Esophagus squamous epithelium (tissue), 5 donors: Measurements from ENCODE around the gene ZBTB48. TPM values are rescaled to one million over a fixed set of nuclear protein-coding genes. Genes with fewer than 3 reads are reported as not detected.
"Not testable (repeated sequence)": the region's sequence is repeated elsewhere in the genome, so short reads cannot be mapped to it uniquely, and the experiment has no call there.

Source experiments
- DNase-seq: peaks from one replicate; lab custom pipeline; 2025; lab: John Stamatoyannopoulos, UW
- H3K27ac ChIP-seq, 4 donors: fragments of 200-600 bp; sonication (generic); one replicate each; pipeline ENCODE4 v1.5.1; 2016 to 2019; ENCODE audit warnings: mild to moderate bottlenecking in 1 of 4
- H3K27me3 ChIP-seq, 4 donors: fragments of 200-600 bp; sonication (generic); 1 replicate in 3 of 4; 2 replicates in 1 of 4; pipeline versions ENCODE4 v1.5.1 to v1.6.0; 2017 to 2021; ENCODE audit warnings: antibody characterized with exemption in 1 of 4
- H3K36me3 ChIP-seq, 3 donors: fragments of 200-600 bp; sonication (generic); one replicate each; pipeline ENCODE4 v1.5.1; 2016 to 2019
- H3K4me1 ChIP-seq, 3 donors: fragments of 200-600 bp; sonication (generic); one replicate each; pipeline ENCODE4 v1.5.1; 2017 to 2019
- H3K4me3 ChIP-seq, 4 donors: fragments of 200-600 bp; sonication (generic); 1 replicate in 3 of 4; 2 replicates in 1 of 4; pipeline ENCODE4 v1.5.1; 2016 to 2019; ENCODE audit warnings: mild to moderate bottlenecking in 2 of 4, moderate library complexity in 1 of 4
- H3K9me3 ChIP-seq, 3 donors: fragments of 200-600 bp; sonication (generic); one replicate each; pipeline ENCODE4 v1.5.1; 2016 to 2019
- POLR2A ChIP-seq, 4 donors: fragments of 450-650 bp; IDR thresholded peaks; one replicate each; pipeline ENCODE4 v1.6.1; 2017; ENCODE audit warnings: antibody characterized with exemption in 4 of 4, mild to moderate bottlenecking in 4 of 4, moderate library complexity in 3 of 4
- WGBS, 2 donors: methylation state at CpG; one replicate each; pipeline ENCODE4 v1.1.5; 2018; 5-methylcytosine and 5-hydroxymethylcytosine counted together
- intact Hi-C: fragments of 100-400 bp; cut with DNase I; formaldehyde crosslinking; loops from one replicate; pipeline ENCODE4 v1.15.0; 2022
- total RNA-seq, 4 donors: library from RNA; depleted of rRNA; stranded (reverse); fragments of >200 nt; gene quantifications; one replicate each; pipeline ENCODE4 v1.1.0, GENCODE V29; 2016
- TF ChIP-seq, protein P1 (sequence below), 6 experiments: fragments of 450-650 bp in 4 of 6; fragments of 200-600 bp in 2 of 6; sonication (generic) in 2 of 6; IDR thresholded peaks; one replicate each; pipeline ENCODE4 v1.5.1; 2016 to 2019; ENCODE audit warnings: antibody characterized with exemption in 6 of 6, mild to moderate bottlenecking in 4 of 6, moderate library complexity in 4 of 6
- donor health status: DM: yes; HTN: yes; CAD: no.

Gene ZBTB48
- total RNA-seq, 4 donors from 2014 or later, result 7.2 to 26.0 (median 16.0) TPM

DNA sequence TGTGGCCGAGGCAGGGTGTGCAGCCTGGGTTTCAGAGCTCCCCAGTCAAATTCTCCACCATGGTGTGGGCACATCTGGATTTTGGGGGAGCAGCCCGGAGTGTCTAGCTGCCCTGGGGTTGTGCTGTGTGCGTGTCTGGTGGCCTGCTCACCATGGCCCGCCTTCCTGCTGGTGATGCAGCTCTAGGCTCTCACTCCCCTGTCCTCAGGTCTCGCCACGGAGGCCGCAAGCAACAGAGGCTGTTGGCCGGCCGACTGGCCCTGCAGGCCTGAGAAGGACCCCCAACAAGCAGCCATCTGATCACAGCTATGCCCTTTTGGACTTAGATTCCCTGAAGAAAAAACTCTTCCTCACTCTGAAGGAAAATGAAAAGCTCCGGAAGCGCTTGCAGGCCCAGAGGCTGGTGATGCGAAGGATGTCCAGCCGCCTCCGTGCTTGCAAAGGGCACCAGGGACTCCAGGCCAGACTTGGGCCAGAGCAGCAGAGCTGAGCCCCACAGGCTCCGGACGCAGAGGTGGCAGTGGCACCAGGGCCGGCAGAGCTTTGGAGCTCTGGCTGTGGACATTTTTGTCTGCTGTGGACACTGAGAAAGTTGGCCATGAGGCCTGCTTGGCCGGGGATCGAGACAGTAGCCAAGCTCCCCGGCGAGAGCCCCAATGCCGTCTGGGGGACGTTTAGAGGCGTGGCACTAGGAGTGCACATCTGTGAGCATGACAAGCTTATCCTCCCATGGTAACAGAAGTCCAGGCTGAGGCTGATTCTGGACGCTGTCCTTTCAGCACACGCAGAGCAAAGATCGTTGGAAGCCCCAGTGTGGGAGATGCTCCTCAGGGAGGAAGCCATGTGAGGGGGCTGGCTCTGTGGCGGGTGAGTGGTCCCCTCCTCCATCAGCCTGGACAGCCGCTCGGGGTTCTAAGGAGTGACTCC, 53.1 kb downstream of the ZBTB48 start:
- Histone ChIP-seq H3K36me3 (peaks cover 28 to 100% (median 29%) of the 10 kb centered on the region in 3 donors), H3K9me3 (no peaks in the 10 kb centered on the region), H3K4me3 (no peak overlapping the region), H3K27ac (no peak overlapping the region), H3K4me1 (peaks cover 0 to 19% (median 5%) of the 10 kb centered on the region in 3 donors), H3K27me3 (no peaks in the 10 kb centered on the region)
- 77% methylated on average over 13 of the region's 30 CpGs; no CpG with 5 or more reads in 1 of the 2 donors for WGBS, 2 donors
- no peak for TF ChIP-seq POLR2A (IDR thresholded peaks at IDR 0.05)
- TF ChIP-seq, protein P1, sequence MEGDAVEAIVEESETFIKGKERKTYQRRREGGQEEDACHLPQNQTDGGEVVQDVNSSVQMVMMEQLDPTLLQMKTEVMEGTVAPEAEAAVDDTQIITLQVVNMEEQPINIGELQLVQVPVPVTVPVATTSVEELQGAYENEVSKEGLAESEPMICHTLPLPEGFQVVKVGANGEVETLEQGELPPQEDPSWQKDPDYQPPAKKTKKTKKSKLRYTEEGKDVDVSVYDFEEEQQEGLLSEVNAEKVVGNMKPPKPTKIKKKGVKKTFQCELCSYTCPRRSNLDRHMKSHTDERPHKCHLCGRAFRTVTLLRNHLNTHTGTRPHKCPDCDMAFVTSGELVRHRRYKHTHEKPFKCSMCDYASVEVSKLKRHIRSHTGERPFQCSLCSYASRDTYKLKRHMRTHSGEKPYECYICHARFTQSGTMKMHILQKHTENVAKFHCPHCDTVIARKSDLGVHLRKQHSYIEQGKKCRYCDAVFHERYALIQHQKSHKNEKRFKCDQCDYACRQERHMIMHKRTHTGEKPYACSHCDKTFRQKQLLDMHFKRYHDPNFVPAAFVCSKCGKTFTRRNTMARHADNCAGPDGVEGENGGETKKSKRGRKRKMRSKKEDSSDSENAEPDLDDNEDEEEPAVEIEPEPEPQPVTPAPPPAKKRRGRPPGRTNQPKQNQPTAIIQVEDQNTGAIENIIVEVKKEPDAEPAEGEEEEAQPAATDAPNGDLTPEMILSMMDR (IDR thresholded peaks at IDR 0.05), result no peak
- no peak for DNase-seq
- intact Hi-C loops, result no loop called here

DNA sequence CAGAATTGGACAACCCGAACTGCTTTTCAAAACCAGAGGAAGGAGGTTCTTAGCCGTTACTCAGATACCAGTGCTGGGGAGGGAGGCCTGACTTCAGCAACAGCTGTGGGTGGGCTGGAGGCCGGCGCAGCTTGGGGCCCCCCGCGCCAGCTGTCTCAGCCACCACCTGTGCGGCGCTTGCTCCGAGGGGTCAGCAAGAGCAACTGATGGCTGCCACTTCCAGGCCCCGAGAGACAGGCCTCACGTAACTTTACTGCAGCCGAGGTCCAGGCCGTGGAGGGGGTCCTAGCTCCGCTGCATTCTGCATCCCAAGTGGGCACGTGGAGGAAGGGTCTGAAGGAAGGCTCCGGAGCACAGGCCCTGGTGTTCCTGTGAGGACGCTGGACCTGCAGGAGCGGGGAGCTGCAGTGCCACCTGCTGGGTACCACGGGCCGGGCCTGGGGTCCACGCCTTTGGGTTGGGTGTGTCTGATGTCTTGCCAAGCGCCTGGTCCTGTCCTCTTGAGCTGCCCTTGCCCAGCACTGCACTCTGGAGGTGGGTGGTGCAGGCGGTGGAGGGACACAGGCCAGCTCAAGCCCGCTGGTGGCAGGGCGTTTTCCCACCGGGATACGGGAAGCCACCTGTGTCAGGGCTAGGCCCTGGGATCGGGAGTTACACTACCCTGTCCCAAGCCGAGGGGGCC, 54.7 kb downstream of the ZBTB48 start:
- no peak for DNase-seq
- Histone ChIP-seq H3K9me3 (no peaks in the 10 kb centered on the region), H3K4me3 (no peak overlapping the region), H3K36me3 (peaks cover 27 to 100% (median 30%) of the 10 kb centered on the region in 3 donors), H3K27ac (peak overlapping the region in 2 of 4 donors; percentile 9 to 25), H3K27me3 (no peaks in the 10 kb centered on the region), H3K4me1 (peaks cover 0 to 23% (median 7%) of the 10 kb centered on the region in 3 donors)
- TF ChIP-seq, protein P1 (IDR thresholded peaks at IDR 0.05), result peak in 5 of 6 experiments; percentile 40 to 66 (median 45)
- no peak for TF ChIP-seq POLR2A (IDR thresholded peaks at IDR 0.05)
- intact Hi-C loops, result no loop called here
- 75 to 76% methylated on average over 8 to 21 of the region's 29 CpGs for whole genome bisulfite sequencing, 2 donors

DNA sequence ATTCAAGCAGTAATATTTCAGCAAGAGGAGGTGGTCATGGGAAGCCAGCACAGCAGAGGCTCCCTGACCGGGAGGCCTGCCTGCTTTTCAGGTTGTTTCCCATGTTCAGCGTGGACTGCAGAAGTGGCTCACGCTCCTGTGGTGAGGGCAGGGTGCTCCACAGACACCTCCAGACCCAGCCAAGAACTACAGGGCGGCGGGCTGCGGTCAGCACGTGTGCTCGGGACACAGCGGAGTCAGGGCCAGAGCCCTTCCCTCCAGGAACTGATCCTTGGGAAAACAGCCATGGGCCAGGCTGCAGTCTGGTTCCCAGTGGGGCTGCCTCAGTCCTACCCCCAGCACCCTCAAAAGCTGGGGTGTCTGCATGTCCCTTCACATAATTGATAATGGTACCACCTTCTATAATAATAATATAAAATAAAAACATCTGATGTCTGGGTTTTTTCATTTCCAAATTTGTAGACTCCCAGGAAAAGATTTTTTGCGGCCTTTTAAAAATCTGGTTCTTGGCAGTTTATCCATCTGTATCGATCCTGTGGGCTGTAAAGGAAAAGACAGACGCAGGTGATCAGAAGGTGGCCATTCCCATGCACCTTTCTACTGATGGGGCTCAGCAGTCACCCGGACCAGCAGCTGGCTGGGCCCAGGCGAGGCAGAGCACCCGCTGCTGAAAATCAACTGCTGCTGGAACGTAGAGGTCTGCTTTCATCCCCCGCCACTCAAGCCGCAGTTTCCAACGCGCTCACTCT, 55.5 kb downstream of the ZBTB48 start:
- no peak for TF ChIP-seq POLR2A (IDR thresholded peaks at IDR 0.05)
- TF ChIP-seq, protein P1 (IDR thresholded peaks at IDR 0.05), result no peak
- intact Hi-C loops, result no loop called here
- DNase-seq, result no peak
- WGBS, 2 donors, result 88 to 90% methylated on average over 6 to 19 of the region's 20 CpGs
- H3K27me3 ChIP-seq, result no peaks in the 10 kb centered on the region
- H3K4me3 ChIP-seq, result no peak overlapping the region
- peaks cover 0 to 23% (median 7%) of the 10 kb centered on the region in 3 donors for H3K4me1 ChIP-seq
- H3K36me3 ChIP-seq, result peaks cover 22 to 100% (median 31%) of the 10 kb centered on the region in 3 donors
- H3K9me3 ChIP-seq, result no peaks in the 10 kb centered on the region
- no peak overlapping the region for H3K27ac ChIP-seq

DNA sequence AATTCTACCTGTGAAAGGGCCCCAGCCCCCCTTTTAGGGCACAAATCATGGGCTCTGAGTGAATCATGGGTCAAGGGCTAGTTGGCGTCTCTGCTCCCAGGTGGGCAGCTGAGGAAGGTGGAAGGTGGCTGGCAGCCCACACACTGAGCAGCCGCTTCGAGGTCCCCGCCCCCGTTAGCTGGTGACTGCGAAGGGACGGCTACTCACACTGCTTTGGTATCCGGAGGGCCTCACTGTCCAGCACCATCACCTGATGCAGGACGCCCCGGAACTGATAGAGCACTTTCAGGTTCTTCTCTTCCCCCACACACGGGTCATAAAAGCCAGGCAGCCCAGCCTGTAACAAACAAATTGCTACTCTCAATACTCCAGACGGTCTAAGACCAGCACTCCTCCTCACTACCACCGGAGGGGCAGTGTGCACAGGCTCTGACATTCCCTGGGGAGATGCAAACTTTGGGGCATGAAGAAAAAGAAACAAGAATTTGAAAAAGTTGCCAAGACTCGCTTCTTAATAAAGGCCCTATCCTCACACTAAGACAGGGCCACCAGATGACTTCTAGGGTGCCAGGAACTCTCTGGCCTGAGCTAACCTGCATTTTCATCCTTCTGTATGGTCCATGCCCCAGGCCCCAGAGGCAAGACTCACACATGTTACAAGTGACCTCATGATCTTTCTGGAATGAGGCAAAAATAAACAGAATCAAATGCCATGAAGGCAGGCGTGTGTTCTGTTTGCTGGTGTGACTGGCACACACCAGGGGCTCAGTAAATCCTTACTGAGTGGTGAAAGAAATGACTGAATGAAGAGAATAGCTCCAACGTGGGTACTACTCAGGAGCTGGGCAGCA, 56.3 kb downstream of the ZBTB48 start:
- intact Hi-C loops, result no loop called here
- H3K36me3 ChIP-seq, result peaks cover 30 to 100% (median 31%) of the 10 kb centered on the region in 3 donors
- H3K27ac ChIP-seq, result no peak overlapping the region
- H3K27me3 ChIP-seq, result no peaks in the 10 kb centered on the region
- TF ChIP-seq, protein P1 (IDR thresholded peaks at IDR 0.05), result no peak
- no peak for TF ChIP-seq POLR2A (IDR thresholded peaks at IDR 0.05)
- no peak overlapping the region for H3K4me3 ChIP-seq
- peaks cover 0 to 23% (median 7%) of the 10 kb centered on the region in 3 donors for H3K4me1 ChIP-seq
- WGBS, 2 donors, result 49 to 74% methylated on average over 5 to 13 of the region's 16 CpGs
- DNase-seq, result no peak
- no peaks in the 10 kb centered on the region for H3K9me3 ChIP-seq

DNA sequence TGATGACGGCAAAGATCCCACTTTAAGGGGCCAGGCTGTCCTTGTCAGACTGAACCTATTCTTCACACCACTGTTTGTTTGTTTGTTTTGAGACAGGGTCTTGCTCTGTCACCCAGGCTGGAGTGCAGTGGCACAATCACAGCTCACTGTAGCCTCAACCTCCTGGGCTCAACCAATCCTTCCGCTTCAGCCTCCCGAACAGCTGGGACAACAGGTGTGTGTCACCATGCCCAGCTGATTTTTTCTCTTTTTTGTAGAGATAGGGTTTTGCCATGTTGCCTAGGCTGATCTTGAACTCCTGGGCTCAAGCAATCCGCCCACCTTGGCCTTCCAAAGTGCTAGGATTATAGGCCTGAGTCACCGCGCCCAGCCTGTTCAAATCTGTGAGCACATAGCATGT, 57.0 kb downstream of the ZBTB48 start:
- H3K27me3 ChIP-seq, intact Hi-C loops, H3K9me3 ChIP-seq, DNase-seq, H3K27ac ChIP-seq, H3K4me3 ChIP-seq: not testable (repeated sequence)
- H3K4me1 ChIP-seq, result peaks cover 0 to 23% (median 7%) of the 10 kb centered on the region in 3 donors
- 74 to 87% methylated on average over 3 to 6 of the region's 6 CpGs for WGBS, 2 donors
- H3K36me3 ChIP-seq, result peaks cover 30 to 97% (median 34%) of the 10 kb centered on the region in 3 donors
